NOMO-1 treated with dmso at 0.1 percent for 144 hours (cell line): ENCODE results near the gene HGFAC.

Experiments
- DNase-seq: peaks from one replicate; lab custom pipeline; 2025; ENCODE audit not compliant: unreplicated experiment; lab: John Stamatoyannopoulos, UW

HGFAC gene

GRCh38 chr4:3460926-3461325 is 19.2 kb downstream of the HGFAC start:
- no peak for DNase-seq

GRCh38 chr4:3461515-3462291 is 19.9 kb downstream of the HGFAC start:
- no peak for DNase-seq

- no peak for DNase-seq
Measured at GRCh38 chr4:3462321-3462789, 20.6 kb downstream of the HGFAC start.

- DNase-seq = no peak
Measured at GRCh38 chr4:3462790-3463415, 21.1 kb downstream of the HGFAC start, which contains the start of gene DOK7. Gene DOK7, plus strand, starts transcription at chr4:3463306. Its CDS starts 70 bp downstream, at chr4:3463376.

GRCh38 chr4:3463556-3464348 is 22.0 kb downstream of the HGFAC start:
- DNase-seq = no peak

GRCh38 chr4:3464349-3464905 is 22.7 kb downstream of the HGFAC start:
- no peak for DNase-seq

- no peak for DNase-seq
Measured at GRCh38 chr4:3464911-3465697, 23.3 kb downstream of the HGFAC start.

- no peak for DNase-seq
Measured at GRCh38 chr4:3465698-3466671, 24.2 kb downstream of the HGFAC start.

- no peak for DNase-seq
Measured at GRCh38 chr4:3466691-3467600, 25.2 kb downstream of the HGFAC start.

- no peak for DNase-seq
Measured at GRCh38 chr4:3467601-3468031, 25.8 kb downstream of the HGFAC start.

- no peak for DNase-seq
Measured at GRCh38 chr4:3468154-3468553, 26.4 kb downstream of the HGFAC start.

GRCh38 chr4:3468804-3469203 is 27.0 kb downstream of the HGFAC start:
- DNase-seq = no peak

GRCh38 chr4:3469386-3470243 is 27.8 kb downstream of the HGFAC start:
- no peak for DNase-seq

- no peak for DNase-seq
Measured at GRCh38 chr4:3470244-3471097, 28.7 kb downstream of the HGFAC start.

- DNase-seq = no peak
Measured at GRCh38 chr4:3471098-3471760, 29.5 kb downstream of the HGFAC start.

GRCh38 chr4:3471886-3472285 is 30.1 kb downstream of the HGFAC start:
- DNase-seq = no peak
